GM21381 (cell line): Measurements from ENCODE around the gene TNFAIP8L1.
"Not testable (repeated sequence)": the region's sequence is repeated elsewhere in the genome, so short reads cannot be mapped to it uniquely, and the experiment has no call there.

Experiments used
- ATAC-seq: cut with Tn5 transposase; IDR thresholded peaks from one replicate; pipeline ENCODE4 v1.9.1; 2021; ENCODE audit warnings: mild to moderate bottlenecking, moderate library complexity; ENCODE audit not compliant: unreplicated experiment

Gene TNFAIP8L1

DNA sequence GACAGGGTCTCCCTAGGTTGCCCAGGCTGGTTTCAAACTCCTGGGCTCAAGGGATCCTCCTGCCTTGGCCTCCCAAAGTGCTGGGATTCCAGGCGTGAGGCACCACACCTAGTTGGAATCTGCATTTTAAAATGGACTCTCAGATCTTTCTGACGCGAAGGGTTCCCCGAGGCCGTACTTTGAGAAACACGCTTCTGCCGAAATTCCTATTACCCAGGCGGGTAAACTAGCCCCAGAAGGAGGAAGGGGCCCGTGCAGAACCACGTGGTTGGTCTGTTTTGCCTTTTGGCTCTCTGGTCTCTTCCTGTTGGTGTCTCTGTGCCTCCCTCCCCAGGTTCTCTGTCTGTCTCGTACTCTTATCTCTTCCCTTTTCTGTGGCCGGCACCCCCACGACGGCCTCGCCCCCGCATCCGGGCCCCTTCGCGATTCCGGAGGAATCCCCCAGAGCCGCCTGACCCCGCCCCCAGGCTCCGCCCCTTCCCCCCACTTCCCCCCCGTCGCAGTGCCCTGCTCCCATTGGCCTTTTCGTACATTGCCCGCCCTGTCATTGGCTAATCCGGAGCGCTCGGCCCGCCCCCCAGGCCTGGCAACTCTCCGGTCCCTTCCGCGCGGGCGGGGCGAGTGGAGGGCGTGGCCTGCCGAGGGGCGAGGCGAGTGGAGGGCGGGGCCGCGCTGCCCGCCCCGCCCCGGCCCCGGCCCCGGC lies at the start of gene TNFAIP8L1:
TNFAIP8L1 (plus strand) TSS at position 689 of the 703 bp plus-strand sequence. CDS start 12,354 bp downstream, outside the sequence.
- ATAC-seq, result peak; percentile 85

DNA sequence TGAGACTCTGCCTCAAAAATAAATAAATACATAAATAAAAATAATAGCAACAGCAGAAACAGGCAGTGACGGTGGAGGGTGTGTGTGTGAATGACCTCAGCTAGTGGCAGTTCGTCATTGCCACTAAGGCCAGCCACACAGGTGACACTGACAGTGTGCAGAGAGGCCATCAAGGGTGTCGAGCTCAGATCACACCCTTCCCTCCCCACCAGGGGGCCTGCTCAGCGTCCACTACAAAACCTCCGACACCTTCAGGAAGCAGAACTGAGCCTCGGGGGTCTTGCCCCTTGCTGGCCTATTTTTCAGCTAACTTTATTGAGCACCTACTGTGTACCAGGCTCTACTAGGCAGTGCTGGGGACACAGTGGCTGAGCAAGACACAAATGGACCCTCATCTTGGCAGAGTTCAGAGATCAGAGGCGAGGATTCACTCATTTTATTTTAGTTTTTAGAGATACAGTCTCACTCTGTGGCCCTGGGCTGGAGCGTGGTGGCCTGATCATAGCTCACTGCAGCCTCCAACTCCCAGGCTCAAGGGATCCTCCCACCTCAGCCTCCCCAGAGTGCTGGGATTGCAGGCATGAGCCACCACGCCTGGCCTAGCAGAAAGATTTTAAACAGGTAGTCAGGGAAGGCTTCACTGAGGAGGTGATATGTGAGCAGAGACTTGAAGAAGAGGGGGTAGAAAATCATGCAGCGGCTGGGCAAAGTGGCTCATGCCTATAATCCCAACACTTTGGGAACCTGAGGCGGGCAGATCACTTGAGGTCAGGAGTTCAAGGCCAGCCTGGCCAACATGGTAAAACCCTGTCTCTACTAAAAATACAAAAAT lies 49.5 kb upstream of the TNFAIP8L1 start:
- no peak for ATAC-seq

GRCh38 chr19:4590559-4590958 lies 48.8 kb upstream of the TNFAIP8L1 start:
- ATAC-seq, result no peak

- ATAC-seq, result no peak
Measured at GRCh38 chr19:4591320-4591719, 48.0 kb upstream of the TNFAIP8L1 start.

GRCh38 chr19:4592445-4592844 lies 46.9 kb upstream of the TNFAIP8L1 start:
- no peak for ATAC-seq

DNA sequence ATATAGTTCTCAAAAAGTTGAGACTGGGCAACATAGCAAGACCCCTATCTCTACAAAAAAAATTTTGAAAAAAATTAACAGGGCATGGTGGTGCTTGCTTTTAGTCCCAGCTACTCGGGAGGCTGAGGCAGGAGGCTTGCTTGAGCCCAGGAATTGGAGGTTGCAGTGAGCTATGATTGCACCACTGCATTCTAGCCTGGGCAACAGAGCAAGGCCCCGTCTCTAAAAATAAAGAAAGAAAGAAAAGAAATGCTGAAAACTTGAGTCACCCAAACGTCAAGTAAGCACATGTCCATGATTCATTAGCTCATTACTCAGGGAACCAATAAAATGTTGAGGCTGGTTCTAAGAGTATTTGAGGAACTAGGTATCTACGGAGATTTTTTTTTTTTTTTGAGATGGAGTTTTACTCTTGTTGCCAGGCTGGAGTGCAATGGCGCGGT lies 45.9 kb upstream of the TNFAIP8L1 start:
- no peak for ATAC-seq

- ATAC-seq, result no peak
Measured at GRCh38 chr19:4594201-4594600, 45.1 kb upstream of the TNFAIP8L1 start.

- ATAC-seq, result not testable (repeated sequence)
Measured at GRCh38 chr19:4595158-4595557, 44.2 kb upstream of the TNFAIP8L1 start.

DNA sequence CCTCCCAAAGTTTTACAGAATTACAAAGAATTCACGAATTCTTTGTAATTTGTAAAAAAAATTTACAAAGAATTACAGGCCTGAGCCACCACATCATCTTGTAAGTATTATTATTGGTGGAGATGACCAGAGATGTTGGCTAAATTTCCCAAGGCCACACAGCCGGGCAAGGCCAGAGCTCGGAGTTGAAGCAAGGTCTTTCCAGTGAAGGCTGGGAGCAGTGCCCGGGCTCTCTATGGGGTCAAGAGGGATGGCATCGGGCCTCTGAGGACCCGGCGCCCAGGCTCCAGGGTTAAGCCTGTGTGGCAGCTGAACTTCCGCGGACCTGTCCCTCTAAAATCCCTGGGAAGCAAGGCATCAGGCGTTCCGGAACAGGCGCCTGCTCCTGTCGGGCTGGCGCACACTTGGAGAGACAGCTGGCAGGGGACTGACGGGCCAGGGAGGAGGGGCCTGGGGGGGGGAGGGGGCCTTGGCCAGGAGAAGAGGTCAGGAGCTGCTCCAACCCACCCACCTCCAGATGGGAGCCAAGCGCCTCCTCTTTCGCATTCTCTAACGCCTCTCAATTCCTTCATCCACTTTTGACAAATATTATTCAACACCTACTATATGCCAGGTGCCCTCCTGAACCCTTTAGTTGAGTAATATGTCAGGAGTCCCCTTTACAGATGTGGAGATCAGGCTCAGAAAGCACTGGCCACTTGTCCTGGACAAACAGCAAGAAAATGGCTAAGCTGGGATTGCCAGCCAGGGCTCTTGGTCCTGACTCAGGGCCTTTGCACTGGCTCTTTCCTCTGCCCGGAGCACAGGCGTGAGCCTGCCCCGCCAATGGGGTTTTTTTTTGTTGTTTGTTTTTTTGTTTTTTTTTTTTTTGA lies 43.0 kb upstream of the TNFAIP8L1 start:
- ATAC-seq, result no peak

DNA sequence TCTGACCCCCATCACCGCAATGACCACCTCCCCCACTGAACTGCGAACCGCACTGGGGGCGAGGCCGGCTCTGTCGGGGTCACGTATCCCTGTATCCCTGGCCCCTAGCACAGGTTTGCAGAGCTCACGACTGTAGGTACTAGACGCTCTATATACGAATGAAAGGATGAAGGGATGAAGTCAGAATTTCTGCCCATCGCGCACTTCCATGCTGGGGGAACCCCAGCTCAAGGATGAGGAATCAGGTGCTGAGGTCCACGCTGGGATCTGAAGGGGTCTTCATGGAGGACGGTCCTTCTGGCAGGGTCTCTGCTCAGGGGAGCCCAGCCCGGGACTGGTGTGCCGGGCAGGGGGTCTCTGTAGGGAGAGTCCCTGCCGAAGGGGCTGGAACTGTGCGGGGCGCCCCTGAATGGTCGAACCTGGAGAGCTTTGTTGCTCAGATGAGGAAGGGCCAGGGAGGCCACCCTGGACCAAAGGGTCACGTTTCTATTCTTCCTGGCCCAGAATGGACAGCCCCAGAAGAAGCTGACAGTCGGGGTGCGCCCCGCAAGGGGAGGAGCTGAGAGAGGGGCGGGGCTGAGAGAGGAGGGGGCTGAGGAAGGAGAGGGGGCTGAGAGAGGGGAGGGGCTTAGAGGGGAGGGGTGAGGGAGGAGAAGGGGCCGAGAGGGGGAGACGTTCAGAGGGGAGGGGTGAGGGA lies 41.9 kb upstream of the TNFAIP8L1 start:
- no peak for ATAC-seq

DNA sequence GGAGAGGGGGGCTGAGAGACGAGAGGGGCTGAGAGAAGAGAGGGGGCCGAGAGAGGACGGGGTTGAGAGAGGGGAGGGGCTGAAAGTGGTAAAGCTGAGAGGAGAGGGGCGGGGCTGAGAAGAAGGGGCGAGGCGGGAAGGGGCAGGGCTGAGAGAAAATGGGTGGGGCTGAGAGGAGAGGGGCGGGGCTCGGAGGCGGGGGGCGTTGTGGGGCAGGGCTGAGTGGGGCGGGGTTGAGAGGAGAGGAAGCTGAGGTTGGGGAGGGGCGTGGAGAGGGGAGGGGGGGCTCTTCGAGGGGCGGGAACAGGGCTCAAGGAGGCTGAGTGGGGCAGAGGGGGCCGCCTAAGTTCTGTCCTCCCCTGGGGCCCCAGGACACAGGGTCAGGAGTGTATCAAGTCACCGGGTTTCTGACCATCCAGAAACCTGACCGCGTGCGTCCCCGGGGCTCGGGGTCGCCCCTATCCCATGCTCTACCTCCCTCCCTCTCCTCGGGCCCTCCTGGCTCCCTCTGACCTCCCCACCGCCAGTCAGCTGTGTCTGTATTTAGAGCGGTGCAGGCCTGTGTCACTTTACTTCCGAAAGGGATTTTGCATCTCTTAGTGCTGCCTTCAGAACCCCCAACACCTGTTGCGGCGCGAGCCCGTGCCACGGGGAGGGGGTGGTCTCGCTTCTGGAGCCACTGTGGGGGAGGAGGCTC lies 41.2 kb upstream of the TNFAIP8L1 start:
- no peak for ATAC-seq

DNA sequence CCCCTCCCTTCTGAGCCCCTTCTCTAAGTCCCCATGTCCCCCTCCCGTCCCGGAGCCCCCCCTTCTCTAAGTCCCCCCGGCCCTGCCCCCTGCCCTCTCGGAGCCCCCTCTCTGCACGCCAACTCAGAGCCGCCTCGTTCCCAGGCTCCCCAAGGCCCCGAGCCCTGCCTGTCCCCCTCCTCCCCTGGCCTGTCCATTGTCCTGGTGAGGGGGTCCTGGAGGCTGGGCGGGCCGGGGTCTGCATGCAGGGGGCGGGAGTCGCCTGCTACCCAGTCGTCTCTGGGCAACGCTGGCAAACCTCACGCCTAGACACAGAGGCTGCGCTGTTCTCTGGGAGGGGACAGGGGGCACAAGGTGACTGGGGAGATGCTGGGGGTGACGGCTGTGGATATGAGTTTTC lies 40.6 kb upstream of the TNFAIP8L1 start:
- no peak for ATAC-seq

DNA sequence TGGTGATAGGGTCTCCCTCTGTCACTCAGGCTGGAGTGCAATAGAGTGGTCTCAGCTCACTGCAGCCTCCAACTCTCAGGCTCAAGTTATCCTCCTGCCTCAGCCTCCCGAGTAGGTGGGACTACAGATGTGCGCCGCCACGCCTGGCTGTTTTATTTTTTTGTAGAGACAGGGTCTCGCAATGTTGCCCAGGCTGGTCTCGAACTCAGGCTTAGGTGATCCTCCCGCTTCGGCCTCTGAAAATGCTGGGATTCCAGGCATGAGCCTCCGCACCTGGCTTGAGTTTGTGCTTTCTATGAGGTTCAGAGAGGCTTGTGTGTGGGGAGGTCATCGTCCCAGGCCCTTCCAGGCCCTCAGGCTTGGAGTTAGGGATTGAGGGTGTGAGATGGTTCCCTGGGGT lies 39.2 kb upstream of the TNFAIP8L1 start:
- no peak for ATAC-seq

DNA sequence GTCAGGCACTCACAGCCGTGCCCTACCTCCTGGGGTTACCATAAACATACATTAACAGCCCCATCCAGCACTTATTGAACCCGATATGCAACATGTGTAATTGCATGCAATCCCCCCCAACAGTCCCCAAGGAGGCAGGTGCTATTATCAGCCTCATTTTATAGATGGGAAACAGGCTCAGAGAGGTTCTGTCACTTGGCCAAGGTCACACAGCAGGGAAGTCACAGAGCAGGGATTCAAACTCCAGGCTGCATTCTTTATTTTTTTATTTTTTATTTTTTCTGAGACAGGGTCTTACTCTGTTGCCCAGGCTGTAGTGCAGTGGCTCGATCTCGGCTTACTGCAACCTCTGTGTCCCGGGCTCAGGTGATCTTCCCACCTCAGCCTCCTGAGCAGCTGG lies 38.4 kb upstream of the TNFAIP8L1 start:
- no peak for ATAC-seq

DNA sequence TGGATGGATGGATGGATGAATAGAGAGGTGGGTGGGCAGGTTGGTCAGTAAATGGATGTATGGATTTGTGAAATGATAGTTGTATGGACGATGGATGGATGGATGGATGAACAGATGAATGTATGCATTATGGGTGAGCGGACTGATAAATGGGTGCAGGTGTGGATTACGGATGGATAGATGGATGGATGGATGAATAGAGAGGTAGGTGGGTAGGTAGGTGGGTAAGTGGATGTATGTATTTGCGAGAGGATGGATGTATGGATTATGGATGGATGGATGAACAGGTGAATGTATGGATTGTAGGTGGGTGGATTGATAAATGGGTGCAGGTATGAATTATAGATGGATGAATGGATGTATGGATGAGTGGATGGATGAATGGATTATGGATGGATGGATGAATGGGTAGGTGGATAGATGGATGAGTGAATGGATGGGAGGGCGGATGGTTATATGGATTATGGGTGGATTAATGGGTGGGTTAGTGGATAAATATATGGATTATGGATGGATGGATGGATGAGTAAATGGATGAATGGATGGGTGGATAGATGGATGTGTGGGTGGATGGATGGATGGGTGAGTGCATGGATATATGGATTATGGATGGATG lies 37.0 kb upstream of the TNFAIP8L1 start:
- no peak for ATAC-seq

- ATAC-seq, result no peak
Measured at GRCh38 chr19:4602915-4603314, 36.4 kb upstream of the TNFAIP8L1 start.

DNA sequence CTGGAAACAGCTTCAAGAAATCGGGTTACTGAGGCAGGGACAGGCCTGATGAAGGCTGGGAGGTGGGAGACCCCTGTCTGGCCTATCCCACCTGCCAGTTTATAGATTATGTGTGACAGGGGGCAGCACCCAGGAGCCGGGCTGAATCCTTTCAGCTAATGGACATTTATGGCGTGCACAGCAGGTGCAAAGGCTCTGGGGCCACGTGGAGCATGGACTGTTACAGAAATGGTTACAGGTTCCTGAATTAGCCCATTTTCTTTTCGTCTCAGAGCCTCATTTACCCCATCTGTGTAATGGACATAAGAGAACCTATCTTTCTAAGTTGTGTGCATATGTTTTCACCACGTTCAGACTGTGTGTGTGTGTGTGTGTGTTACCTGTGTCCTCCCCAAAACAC lies 34.4 kb upstream of the TNFAIP8L1 start:
- ATAC-seq, result no peak

DNA sequence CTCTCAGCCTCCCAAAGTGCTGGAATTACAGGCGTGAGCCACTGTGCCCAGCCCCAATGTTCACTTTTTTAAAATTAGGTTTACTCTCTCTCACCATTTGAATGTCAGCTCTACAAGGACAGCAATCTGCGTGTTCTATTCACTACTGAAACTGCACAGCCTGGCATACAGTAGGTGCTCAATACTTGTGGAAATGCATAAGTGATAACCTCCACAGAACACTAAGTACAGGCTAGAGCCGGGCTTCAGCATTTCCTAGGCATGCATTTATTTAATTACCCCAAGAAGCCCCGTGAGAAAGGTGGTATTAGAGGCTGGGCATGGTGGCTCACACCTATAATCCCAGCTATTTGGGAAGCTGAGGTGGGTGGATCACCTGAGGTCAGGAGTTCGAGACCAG lies 33.1 kb upstream of the TNFAIP8L1 start:
- no peak for ATAC-seq

- no peak for ATAC-seq
Measured at GRCh38 chr19:4606921-4607678, 32.2 kb upstream of the TNFAIP8L1 start.
